Stimulated activated CD4-positive, alpha-beta T cell treated with anti-CD3 and anti-CD28 coated beads, Interleukin-4, amount 100 ng/mL, for 4 hours (primary cell): Measurements from ENCODE around the gene NT5DC4.
"Not testable (repeated sequence)": the region's sequence is repeated elsewhere in the genome, so short reads cannot be mapped to it uniquely, and the experiment has no call there.

Experiments
- DNase-seq, 2 experiments: peaks; one replicate each; pipeline ENCODE4 v3.0.0-alpha.2; 2020

NT5DC4 gene

GRCh38 chr2:112701052-112701451 lies 19.8 kb upstream of the NT5DC4 start:
- no peak for DNase-seq

- no peak for DNase-seq
Observed at GRCh38 chr2:112703684-112704083, 17.1 kb upstream of the NT5DC4 start.

GRCh38 chr2:112705575-112705974 lies 15.2 kb upstream of the NT5DC4 start:
- DNase-seq, result no peak

GRCh38 chr2:112706170-112706664 lies 14.6 kb upstream of the NT5DC4 start:
- DNase-seq, result no peak

GRCh38 chr2:112706947-112707346 lies 13.9 kb upstream of the NT5DC4 start:
- not testable (repeated sequence) for DNase-seq

GRCh38 chr2:112708968-112709367 lies 11.9 kb upstream of the NT5DC4 start:
- no peak for DNase-seq

- DNase-seq, result no peak
Observed at GRCh38 chr2:112709703-112710102, 11.1 kb upstream of the NT5DC4 start.

GRCh38 chr2:112710956-112711750 lies 9.7 kb upstream of the NT5DC4 start:
- DNase-seq, result no peak

GRCh38 chr2:112712465-112712864 lies 8.4 kb upstream of the NT5DC4 start:
- DNase-seq, result no peak

GRCh38 chr2:112712903-112713584 lies 7.8 kb upstream of the NT5DC4 start:
- peak; percentile 25 to 46 for DNase-seq

- no peak for DNase-seq
Observed at GRCh38 chr2:112713585-112713925, 7.3 kb upstream of the NT5DC4 start.

GRCh38 chr2:112713926-112714325 lies 6.9 kb upstream of the NT5DC4 start:
- DNase-seq, result no peak

GRCh38 chr2:112714331-112714730 lies 6.5 kb upstream of the NT5DC4 start:
- DNase-seq, result no peak

GRCh38 chr2:112714836-112715631 lies 5.8 kb upstream of the NT5DC4 start:
- DNase-seq, result no peak

GRCh38 chr2:112716094-112716493 lies 4.7 kb upstream of the NT5DC4 start:
- DNase-seq, result not testable (repeated sequence)

GRCh38 chr2:112716826-112717352 lies 3.9 kb upstream of the NT5DC4 start:
- not testable (repeated sequence) for DNase-seq

- no peak for DNase-seq
Observed at GRCh38 chr2:112718863-112719370, 1.9 kb upstream of the NT5DC4 start.

- no peak for DNase-seq
Observed at GRCh38 chr2:112721819-112722522, 1.2 kb downstream of the NT5DC4 start.

- no peak for DNase-seq
Observed at GRCh38 chr2:112722816-112723546, 2.2 kb downstream of the NT5DC4 start.

GRCh38 chr2:112723547-112723940 lies 2.7 kb downstream of the NT5DC4 start:
- no peak for DNase-seq

GRCh38 chr2:112723995-112724394 lies 3.2 kb downstream of the NT5DC4 start:
- DNase-seq, result no peak
